ENCODE measurements around the gene SLC25A13. TPM values are rescaled to one million over a fixed set of nuclear protein-coding genes. Genes with fewer than 3 reads are reported as not detected.

SLC25A13 gene
- polyA plus RNA-seq, 4 donors, result 34.4 to 47.7 (median 39.9) TPM

DNA sequence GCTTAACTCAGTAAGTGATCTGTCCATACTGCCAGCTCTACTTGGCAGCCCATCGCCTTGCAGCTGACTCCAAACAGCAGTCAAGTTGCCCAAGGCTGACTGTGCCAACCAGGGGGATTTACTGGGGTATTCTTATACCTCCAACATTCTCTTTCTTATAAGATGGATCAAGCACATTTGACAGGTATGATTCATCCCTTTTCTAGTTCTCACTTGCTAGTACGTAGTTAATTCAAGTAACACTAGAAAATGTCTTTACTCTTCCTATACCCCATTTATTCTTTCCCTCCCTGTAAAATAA is 77.0 kb downstream of the SLC25A13 start:
- no peak for DNase-seq (ENCODE audit: low read depth in 4 of 4, low spot score in 2 of 4)

DNA sequence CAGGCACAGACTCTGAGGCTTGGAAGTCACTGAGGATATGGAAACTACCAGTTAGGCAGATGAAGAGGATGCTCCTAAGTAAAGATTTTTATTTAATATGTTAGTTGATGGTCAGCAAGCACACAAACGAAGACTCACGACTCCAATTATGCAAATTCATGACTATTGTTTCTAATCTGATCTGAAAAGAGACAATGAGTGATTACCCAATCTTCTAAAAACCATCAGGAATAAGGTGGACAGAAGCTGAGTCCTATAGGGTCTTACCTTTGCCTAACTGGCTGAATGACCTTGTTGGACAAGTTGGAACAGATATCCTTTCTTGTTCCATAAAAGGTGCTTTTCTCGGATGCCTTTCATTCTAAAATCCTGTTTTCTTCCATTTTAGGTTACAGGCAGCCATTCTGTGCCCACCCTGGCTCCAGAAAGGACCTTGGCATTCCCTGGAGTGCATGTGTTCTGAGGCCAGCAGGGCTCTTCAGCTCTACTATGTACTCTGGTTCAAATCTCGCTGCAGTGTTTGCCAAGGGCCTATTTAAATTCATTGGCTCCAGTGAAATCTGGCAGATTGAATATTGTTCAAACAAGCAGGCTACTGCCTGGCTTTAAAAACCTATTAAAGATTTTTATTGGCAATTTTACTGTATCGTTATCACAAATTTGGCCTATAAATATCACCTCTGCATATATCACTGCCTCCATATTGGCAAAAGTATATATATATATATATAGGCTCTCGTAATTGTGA is 77.5 kb downstream of the SLC25A13 start:
- DNase-seq (ENCODE audit: low read depth in 4 of 4, low spot score in 2 of 4), result no peak

DNA sequence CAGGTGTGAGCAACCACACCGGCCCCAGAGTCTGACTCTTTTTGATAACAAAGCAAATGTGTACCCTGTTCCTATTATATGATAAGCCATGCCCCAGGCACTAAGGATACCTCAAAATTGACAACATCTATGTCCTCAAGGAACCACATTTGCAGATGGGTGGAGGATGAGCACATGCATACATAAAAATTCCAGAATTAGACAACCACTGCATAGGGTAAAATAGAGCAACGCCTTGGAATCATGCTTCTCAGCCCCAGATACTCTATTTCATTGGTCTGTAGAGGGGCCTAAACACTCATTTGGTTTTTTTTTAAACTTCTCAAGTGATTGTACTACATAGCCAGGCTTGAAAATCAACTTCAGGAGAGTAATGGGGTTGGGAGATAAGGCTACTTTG is 78.7 kb downstream of the SLC25A13 start:
- no peak for DNase-seq (ENCODE audit: low read depth in 4 of 4, low spot score in 2 of 4)

DNA sequence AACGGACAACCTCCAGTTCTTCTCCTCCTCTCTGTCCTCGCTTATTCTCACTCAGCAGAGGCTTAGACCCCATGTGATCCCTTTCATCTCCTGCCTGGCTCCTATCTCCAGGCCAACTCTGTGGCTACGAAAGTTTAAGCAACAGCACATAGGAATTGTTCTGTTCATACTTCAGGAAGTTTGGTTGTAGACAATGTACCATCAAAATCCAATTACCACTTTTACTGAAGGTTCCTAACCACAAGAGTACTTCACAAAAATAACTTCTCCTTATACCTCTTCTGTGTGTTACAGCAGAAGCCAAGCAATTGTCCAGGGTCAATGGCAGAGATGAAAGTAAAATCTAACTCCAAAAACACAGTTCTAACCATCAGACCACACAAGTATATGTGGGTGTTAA is 80.0 kb downstream of the SLC25A13 start:
- no peak for DNase-seq (ENCODE audit: low read depth in 4 of 4, low spot score in 2 of 4)

DNA sequence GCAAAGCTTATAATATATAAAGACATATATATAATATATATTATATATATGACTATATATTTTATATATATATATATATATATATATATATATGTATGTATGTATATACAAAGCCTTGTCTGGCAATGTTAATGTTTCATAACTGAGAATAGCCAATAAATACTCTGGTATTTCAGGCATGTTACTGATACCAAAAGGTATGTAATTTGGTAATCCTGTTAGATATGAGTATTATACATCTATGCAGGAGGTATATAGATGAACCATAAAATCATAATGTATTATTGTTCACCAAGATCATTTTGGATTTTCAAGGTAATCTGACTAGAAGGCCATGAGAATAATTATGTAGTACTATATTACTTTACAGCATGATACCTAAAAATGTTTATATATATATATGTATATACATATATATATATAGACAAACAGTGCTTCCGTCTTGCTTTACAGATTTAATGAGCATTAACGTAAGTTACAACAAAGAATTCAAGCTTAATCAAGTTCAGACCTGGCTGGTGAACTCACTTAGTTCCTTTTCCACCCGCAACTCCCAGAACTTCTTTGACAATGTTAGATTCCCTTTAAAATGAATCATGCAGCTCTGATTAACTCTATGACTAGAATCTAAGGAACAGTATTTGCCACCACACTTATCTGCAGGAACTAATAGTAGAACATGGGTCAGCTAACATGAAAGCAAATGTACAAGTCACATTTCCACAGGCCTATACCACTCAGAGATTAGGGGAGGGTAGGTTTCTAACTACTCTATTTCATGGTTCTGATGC is 82.7 kb downstream of the SLC25A13 start:
- DNase-seq (ENCODE audit: low read depth in 4 of 4, low spot score in 2 of 4), result no peak

DNA sequence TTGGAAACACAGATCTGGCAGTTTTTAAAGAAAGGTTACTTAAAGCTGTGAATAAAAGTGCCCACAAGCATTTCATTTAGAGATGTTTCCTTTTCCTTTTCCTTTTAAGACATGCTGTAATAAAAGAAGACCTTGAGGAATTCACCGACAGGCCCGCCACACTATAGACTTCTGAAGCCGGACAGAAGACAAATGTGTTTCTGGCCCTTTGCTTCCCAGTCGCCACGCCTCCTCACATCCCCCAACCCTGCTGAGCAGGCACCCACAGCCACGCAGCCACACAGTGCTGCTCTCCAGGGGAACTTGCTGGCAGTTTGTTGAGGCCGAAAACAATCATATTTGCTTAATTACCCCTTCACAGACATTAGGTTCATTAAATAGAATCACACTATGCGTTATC is 83.4 kb downstream of the SLC25A13 start:
- no peak for DNase-seq (ENCODE audit: low read depth in 4 of 4, low spot score in 2 of 4)

DNA sequence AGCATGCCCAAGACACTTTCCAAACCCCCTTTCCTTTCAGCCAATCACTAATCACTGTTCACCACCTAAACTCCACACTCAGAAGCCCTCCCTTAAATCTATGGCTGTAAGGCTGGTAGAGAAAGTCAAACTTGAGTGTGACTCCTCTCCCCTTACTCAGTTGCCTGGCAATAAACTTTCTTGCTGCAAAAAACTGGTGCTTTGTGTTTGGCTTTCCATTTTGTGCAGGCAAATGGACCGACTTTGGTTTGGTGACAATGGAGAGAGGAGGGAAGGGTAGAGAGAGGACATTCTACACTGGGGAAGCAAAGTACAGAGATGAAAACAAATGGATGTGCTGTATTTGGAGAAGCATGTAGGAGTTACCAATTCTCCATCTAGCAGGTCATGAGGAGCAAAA is 84.9 kb downstream of the SLC25A13 start:
- DNase-seq (ENCODE audit: low read depth in 4 of 4, low spot score in 2 of 4), result no peak

DNA sequence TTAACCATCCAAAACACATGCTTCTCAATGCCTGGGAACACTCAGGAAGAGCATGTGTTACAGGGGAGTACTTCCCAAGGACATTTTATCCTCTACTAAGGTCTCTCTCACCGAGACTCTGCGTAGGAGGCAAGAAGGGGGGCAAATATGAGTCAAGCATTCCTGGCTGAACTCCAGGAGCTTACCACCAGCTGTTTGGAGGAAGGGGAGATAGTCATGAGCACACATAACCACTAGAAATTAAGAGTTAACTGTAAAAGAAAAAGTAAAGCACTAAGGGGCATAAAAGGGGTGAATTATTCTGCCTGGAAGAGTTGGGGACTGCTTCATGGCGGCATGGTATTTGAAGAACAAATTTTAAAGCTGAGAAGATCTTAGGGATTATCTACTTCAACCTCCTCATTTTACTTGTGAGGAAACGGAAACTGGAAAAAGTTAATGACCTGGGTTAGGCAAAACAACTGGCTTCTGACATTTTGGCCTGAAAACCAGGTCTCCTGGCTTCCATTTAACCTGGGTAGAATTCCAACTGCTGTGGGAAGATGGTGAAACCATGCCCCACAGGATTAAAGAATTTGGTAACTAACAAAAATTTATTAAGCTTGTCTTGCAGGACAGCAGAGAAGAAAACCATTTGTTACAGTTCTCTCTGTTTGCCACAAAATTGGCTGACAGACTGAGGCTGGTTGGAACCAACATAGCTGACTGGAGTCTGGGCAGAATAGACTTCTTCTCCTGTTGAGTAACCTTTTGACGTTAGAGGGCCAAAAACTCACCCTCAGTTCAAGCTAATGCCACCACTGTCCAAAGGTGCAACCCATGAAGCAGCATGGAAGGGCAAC is 85.5 kb downstream of the SLC25A13 start:
- DNase-seq (ENCODE audit: low read depth in 4 of 4, low spot score in 2 of 4), result peak; percentile 15 to 43 (median 24)

DNA sequence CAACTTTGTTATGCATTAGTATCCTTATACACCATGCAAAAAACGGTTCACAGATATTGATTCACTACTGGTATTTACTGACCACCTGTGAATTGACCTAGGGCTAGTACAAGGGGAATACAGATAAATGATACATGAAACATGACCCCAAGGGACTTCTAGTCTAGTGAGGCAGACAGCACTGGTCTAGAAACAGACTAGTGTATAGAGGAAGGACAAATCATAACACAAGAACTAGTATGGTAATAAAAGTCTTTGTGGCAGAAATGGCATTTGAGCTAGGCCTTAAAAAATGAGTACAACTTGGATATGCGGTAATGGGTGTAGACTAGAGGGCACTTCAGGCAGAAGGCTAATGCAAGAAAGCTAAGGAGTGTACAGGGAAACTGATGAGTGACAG is 86.6 kb downstream of the SLC25A13 start:
- DNase-seq (ENCODE audit: low read depth in 4 of 4, low spot score in 2 of 4), result no peak

DNA sequence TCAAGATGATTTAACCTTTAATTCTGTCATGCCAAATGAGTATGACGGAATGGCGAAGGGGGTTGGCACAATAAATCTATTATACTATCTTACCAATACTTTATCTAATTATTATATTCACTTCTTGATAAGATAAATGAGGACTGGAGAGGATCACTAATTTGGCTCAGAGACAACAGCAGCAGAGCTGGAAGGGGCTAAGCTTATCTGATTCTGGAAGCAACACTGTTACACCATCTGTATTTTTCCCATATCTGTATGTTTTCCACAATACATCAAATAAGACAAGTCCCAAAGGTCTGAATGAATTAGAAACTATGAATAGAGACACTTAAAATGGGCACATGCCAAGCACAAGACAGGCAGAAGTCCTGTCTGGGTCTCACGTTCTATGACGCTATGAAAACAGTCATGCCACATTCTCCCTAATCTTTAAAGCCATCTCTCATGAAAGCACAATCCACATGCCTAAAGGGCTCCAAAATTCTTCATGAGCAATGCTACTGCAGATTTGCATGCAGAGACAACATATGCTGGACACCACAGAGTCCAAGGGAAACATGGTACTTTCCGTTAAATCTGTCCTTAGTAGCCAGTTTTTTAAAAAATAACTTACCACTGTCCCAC is 88.3 kb downstream of the SLC25A13 start:
- DNase-seq (ENCODE audit: low read depth in 4 of 4, low spot score in 2 of 4), result no peak

DNA sequence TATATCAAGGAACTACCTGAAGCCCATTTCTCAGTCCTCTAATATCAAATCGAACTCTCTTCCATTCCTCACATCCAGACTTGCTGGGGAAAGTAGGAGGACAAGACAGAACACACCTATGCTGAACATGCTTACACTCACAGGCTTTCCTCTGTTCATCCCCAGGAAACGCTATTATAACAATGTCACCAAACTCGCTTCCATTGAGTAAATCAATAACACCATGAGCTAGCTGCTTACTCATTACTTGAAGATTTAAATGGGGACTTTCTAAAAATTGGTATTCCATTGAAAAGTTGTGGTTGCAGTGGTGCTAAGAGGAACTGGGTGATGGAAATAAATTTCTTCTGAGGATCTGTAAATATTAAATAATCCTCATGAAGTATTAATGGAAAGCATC is 88.8 kb downstream of the SLC25A13 start:
- no peak for DNase-seq (ENCODE audit: low read depth in 4 of 4, low spot score in 2 of 4)

DNA sequence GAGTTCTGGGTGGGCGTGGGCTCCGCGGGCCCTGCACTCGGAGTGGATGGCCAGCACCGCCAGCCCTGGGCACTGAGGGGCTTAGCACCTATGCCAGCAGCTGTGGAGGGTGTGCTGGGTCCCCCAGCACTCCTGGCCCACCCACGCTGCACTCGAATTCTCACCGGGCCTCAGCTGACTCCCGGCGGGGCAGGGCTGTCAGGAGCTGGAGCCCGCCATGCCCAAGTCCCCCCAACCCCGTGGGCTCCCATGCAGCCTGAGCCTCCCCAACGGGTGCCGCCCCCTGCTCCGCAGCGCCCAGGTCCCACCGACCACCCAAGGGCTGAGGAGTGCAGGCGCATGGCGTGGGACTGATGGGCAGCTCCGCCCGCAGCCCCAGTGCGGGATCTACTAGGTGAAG is 93.1 kb downstream of the SLC25A13 start:
- DNase-seq (ENCODE audit: low read depth in 4 of 4, low spot score in 2 of 4), result no peak

DNA sequence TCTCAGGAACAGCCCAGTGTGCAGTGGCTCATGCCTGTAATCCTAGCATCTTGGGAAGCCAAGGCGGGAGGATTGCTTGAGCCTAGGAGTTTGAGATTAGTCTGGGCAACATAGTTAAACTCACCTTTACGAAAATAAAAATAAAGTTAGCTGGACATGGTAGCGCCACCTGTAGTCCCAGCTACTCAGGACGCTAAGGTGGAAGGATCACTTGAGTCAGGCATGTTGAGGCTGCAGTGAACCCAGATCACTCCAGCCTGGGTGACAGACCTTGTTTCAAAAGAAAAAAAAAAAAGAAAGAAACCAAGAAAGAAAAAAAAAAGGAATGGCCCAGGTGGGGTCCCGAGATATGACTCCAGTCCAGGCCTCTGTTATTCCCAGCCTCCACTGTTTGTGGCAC is 96.6 kb downstream of the SLC25A13 start:
- DNase-seq (ENCODE audit: low read depth in 4 of 4, low spot score in 2 of 4), result no peak

DNA sequence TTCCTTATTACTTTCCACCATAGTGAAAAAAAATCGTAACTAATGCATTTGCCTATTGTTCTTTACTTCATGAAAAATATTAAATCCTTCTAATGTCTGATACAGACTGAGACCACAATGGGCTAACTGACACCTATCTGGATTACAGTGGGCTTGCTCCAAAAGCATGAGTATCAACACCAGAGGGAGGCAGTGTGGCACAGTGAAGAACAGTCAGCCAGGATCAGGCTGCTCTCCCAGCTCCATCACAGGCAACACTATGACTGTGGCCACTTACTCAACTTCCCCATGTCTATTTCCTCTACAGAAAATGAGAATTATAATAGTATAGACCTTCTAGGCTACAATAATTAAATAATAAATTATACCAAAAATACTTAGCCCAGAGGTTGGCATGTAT is 97.2 kb downstream of the SLC25A13 start:
- no peak for DNase-seq (ENCODE audit: low read depth in 4 of 4, low spot score in 2 of 4)

DNA sequence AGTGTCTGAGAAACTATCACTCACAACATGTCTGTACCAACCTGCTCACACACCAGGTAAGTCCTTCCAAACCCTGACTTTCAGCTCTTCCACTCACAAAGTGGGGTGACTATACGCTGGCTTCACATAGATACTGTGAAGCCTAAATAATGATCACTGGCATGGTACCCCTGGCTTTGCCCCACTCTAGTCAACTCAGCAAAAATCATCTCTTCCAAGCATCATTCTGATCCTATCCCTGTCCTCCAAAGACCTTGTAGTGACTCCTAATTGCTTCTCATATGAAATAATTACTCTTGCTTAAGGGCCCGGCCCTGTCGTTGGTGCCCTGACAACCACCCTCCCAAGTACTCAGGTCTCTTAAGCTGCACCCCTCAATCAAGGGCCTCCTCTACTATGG is 97.8 kb downstream of the SLC25A13 start:
- no peak for DNase-seq (ENCODE audit: low read depth in 4 of 4, low spot score in 2 of 4)

DNA sequence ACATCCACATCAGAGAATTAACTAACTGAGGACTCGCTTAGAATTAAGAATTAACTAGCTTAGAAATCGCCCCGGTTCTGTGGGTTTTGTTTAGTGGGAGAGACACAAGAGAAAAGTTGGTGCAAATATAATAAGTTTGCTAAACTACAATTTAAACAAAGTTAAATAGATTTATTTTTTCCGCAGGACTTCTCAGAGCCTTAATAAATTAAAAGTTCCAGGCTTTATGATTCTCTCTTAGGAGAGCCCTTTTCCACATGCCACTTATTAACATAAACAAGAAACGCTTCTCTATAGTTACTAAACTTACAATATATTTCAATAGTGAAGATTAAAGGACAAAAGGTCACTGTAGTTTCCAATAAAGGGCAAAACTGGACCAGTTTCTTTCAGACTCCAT is 100.0 kb downstream of the SLC25A13 start:
- no peak for DNase-seq (ENCODE audit: low read depth in 4 of 4, low spot score in 2 of 4)

DNA sequence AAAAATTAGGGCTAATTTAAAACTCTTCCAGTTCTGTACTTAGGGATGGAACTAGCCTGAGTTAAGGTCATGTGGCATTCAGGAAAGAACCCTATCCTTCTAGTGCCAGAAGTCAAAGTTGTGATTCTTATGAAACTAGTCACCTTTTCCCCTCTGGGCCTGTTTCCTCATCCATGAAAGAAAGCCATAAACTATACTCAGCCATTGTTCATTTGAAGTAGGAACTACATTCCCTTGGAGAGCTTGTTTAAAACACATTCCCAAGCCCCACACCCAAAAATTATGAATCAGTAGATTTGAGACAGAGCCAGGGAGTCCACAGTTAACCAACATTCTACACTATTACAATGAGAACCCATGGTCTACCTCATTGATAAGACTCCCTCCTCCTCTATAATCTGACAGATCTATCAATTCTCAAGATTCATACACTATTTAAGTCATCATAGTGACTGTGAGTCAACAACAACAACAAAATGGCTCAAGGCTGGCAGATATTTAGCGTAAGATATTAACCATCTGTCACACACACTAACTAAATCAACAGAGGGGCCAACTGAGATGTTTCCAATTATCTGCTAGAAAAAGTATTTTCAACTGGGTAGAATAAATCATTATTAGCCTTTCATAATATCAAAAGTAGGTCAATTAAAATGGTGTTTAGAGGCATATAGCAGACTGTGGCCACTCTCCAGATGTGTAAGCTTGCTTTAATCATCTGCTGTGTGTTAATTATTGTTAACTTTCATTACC is 102.3 kb downstream of the SLC25A13 start:
- DNase-seq (ENCODE audit: low read depth in 4 of 4, low spot score in 2 of 4), result no peak

DNA sequence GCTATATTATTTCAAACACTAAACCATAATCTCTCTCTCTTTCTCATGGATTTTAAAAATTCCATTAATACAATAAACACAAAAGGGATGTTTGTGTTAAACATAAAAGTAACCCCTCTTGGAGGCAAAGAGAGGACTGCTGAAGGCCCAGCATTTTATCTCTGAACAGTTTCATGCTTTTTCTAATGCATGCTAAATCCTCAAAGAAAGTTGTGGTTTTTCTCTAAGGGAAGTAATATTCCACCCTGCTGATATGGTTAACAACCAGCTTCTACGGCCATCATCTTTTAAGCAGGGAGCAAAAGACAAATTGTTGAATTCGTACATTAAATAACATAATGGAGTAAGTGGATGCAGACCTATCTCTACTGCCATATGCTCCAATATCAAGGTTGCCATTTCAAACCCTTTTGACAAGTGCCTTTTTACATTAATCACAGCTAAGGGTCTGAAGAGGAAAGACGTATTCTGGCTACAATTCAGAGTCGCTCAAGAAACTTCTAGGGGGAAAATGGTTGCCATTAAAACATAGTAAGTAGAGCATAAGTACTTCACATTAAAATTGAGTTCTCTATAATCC is 103.1 kb downstream of the SLC25A13 start:
- DNase-seq (ENCODE audit: low read depth in 4 of 4, low spot score in 2 of 4), result no peak

DNA sequence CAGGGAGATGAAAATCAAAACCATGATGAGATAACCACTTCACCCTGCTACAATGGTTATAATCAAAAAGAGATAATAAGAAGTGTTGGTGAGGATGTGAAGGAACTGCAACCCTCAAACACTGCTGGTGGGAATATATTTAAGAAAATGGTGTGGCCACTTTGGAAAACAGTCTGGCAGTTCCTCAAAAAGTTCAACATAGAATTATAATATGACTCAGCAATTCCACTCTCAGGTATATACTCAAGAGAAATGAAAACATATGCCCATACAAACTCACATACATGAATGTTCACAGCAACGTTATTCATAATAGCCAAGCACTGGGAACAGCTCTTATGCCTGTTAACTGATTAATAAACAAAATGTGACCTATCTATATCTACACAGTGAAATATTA is 104.8 kb downstream of the SLC25A13 start:
- DNase-seq (ENCODE audit: low read depth in 4 of 4, low spot score in 2 of 4), result no peak

DNA sequence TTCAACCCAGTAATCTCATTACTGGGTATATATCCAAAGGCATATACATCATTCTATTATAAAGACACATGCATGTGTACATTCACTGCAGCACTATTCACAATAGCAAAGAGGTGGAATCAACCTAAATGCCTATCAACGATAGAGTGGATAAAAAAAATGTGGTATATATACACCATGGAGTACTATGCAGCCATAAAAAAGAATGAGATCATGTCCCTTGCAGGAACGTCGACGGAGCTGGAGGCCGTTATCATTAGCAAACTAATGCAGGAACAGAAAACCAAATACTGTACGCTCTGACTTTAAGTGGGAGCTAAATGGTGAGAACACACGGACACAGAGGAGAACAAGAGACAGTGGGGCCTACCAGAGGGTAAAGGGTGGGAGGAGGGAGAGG is 105.5 kb downstream of the SLC25A13 start:
- DNase-seq (ENCODE audit: low read depth in 4 of 4, low spot score in 2 of 4), result no peak

All from left renal cortex interstitium (tissue), 4 donors.